Caco-2 (cell line): ENCODE measurements around the gene KCNAB1. TPM values are rescaled to one million over a fixed set of nuclear protein-coding genes. Genes with fewer than 3 reads are reported as not detected.

Source experiments
- BruUV-seq: library from RNA; stranded (reverse); fragments of 400-500 nt; replicated peaks from 2 replicates; lab custom pipeline; 2021; lab: Mats Ljungman, UMichigan
- CTCF ChIA-PET: fragments of 300-600 bp; sonication (Branson Sonifier 250); formaldehyde crosslinking; loops from one replicate; lab custom pipeline; 2022; ENCODE audit warnings: antibody characterized with exemption; lab: Charles Lee
- POLR2A ChIA-PET: fragments of 300-600 bp; sonication (Branson Sonifier 250); formaldehyde crosslinking; loops from one replicate; lab custom pipeline; 2022; ENCODE audit warnings: antibody characterized with exemption; lab: Charles Lee
- DNase-seq, 2 experiments: peaks; one replicate each; pipeline versions ENCODE4 v3.0.0 to v3.0.0-alpha.2; 2020 to 2022
- H3K27me3 ChIP-seq: replicated peaks from 2 replicates; pipeline ENCODE4 v1.6.0; 2011; ENCODE audit warnings: low read length; ENCODE audit not compliant: control insufficient read depth, insufficient read depth
- H3K36me3 ChIP-seq: 2 replicates; pipeline ENCODE4 v1.5.1; 2011; ENCODE audit warnings: low read length; ENCODE audit not compliant: control insufficient read depth, insufficient read depth
- H3K4me1 ChIP-seq: fragments of 250-450 bp; sonication (Bioruptor Pico); 2 replicates; pipeline ENCODE4 v1.5.1; 2020; ENCODE audit warnings: mild to moderate bottlenecking
- H3K4me3 ChIP-seq: 2 replicates; pipeline ENCODE4 v1.5.1; 2011; ENCODE audit warnings: low read depth, mild to moderate bottlenecking, control low read depth, low read length
- H3K9me3 ChIP-seq: fragments of 250-450 bp; sonication (Bioruptor Pico); 2 replicates; pipeline ENCODE4 v1.5.1; 2020; ENCODE audit warnings: mild to moderate bottlenecking, moderate library complexity
- H3K27ac Mint-ChIP-seq: one replicate; pipeline ENCODE4 v1.8.0; 2022; ENCODE audit warnings: mixed read lengths; ENCODE audit not compliant: unreplicated experiment
- H3K27me3 Mint-ChIP-seq: one replicate; pipeline ENCODE4 v1.8.0; 2022; ENCODE audit warnings: mixed read lengths; ENCODE audit not compliant: insufficient read depth, unreplicated experiment
- H3K36me3 Mint-ChIP-seq: one replicate; pipeline ENCODE4 v1.8.0; 2022; ENCODE audit warnings: mild to moderate bottlenecking, mixed read lengths; ENCODE audit not compliant: insufficient read depth, unreplicated experiment
- H3K4me1 Mint-ChIP-seq: one replicate; pipeline ENCODE4 v1.8.0; 2022; ENCODE audit warnings: low read depth, mixed read lengths; ENCODE audit not compliant: unreplicated experiment
- H3K4me3 Mint-ChIP-seq: one replicate; pipeline ENCODE4 v1.8.0; 2022; ENCODE audit warnings: mild to moderate bottlenecking, moderate library complexity, mixed read lengths; ENCODE audit not compliant: unreplicated experiment
- H3K9me3 Mint-ChIP-seq: one replicate; pipeline ENCODE4 v1.8.0; 2022; ENCODE audit warnings: mixed read lengths; ENCODE audit not compliant: unreplicated experiment
- intact Hi-C: fragments of 100-400 bp; cut with micrococcal nuclease; formaldehyde crosslinking; loops from one replicate; pipeline ENCODE4 v1.10.0; 2022; ENCODE audit not compliant: unreplicated experiment
- total RNA-seq: library from RNA; stranded (reverse); gene quantifications from 2 replicates; pipeline ENCODE4 v1.2.3, GENCODE V29; 2022
- TF ChIP-seq, protein P1 (sequence below), 2 experiments: fragments of 200-600 bp in 1 of 2; IDR thresholded peaks; 1 replicate in 1 of 2; 2 replicates in 1 of 2; pipeline versions ENCODE4 v1.5.1 to v1.8.0; 2011 to 2022; ENCODE audit warnings: antibody characterized with exemption in 1 of 2, control low read depth in 1 of 2, inconsistent platforms in 1 of 2, low read depth in 1 of 2, low read length in 1 of 2, mild to moderate bottlenecking in 1 of 2, moderate library complexity in 1 of 2; ENCODE audit not compliant: insufficient read depth in 1 of 2, severe bottlenecking in 1 of 2, unreplicated experiment in 1 of 2

KCNAB1 gene
- total RNA-seq, 1 experiment from 2014 or later: 0.14 TPM

DNA sequence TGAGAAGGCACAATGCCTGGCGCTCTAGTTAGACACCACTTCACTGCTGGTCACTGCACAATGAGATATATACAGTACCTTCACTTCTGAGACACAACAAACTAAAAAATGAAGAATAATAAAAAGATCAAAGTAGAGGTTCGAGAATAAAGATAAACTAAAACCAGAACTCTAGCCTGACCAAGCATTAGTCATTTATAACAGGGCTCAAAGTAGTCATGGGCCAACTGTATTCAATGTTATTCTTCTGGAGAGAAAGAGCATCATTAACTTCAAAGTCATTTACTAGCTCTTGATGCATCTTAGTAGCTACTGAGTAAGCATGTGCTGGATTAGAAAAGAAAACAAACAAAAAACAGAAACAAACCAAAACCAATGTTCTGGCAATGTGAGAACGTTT lies 289.3 kb downstream of the KCNAB1 start:
- Mint-ChIP-seq H3K9me3 (no peaks in the 10 kb centered on the region), H3K36me3 (no peaks in the 10 kb centered on the region), H3K4me3 (no peak overlapping the region), H3K27ac (no peak overlapping the region), H3K27me3 (peaks cover 5% of the 10 kb centered on the region), H3K4me1 (no peaks in the 10 kb centered on the region)
- H3K9me3 ChIP-seq: no peaks in the 10 kb centered on the region
- intact Hi-C loops: no loop called here
- BruUV-seq: no TSS peak
- TF ChIP-seq, protein P1, sequence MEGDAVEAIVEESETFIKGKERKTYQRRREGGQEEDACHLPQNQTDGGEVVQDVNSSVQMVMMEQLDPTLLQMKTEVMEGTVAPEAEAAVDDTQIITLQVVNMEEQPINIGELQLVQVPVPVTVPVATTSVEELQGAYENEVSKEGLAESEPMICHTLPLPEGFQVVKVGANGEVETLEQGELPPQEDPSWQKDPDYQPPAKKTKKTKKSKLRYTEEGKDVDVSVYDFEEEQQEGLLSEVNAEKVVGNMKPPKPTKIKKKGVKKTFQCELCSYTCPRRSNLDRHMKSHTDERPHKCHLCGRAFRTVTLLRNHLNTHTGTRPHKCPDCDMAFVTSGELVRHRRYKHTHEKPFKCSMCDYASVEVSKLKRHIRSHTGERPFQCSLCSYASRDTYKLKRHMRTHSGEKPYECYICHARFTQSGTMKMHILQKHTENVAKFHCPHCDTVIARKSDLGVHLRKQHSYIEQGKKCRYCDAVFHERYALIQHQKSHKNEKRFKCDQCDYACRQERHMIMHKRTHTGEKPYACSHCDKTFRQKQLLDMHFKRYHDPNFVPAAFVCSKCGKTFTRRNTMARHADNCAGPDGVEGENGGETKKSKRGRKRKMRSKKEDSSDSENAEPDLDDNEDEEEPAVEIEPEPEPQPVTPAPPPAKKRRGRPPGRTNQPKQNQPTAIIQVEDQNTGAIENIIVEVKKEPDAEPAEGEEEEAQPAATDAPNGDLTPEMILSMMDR (IDR thresholded peaks at IDR 0.05; ENCODE audit: insufficient read depth in 1 of 2, low read depth in 1 of 2, low read length in 1 of 2, severe bottlenecking in 1 of 2, unreplicated experiment in 1 of 2): no peak
- no peak overlapping the region for H3K4me3 ChIP-seq
- no peak for DNase-seq
- ChIA-PET POLR2A (no interaction called here), CTCF (no interaction called here)
- H3K27me3 ChIP-seq: no peaks in the 10 kb centered on the region
- no peaks in the 10 kb centered on the region for H3K36me3 ChIP-seq
- H3K4me1 ChIP-seq: no peaks in the 10 kb centered on the region

DNA sequence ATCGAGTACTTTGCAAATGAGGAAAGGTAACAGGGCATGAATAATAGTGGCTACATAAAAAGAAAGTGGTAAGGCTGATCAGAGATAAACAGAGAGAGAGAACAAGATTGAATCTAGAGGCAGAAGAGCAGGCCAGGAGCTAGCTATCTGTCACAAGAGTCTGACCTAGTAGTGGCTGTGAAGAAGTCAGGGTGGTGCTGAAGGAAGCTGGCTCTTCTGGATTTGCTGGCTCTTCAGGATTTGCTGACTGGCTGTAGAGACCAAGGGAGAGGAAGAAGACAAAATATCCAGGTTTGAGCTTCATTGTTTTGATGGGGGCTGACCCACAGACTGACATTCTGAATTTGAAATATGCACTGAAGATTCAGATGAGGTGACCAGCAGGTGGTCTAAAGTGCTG lies 292.2 kb downstream of the KCNAB1 start:
- BruUV-seq: no TSS peak
- Mint-ChIP-seq H3K9me3 (no peaks in the 10 kb centered on the region), H3K4me1 (no peaks in the 10 kb centered on the region), H3K36me3 (no peaks in the 10 kb centered on the region), H3K27me3 (peaks cover 16% of the 10 kb centered on the region), H3K4me3 (no peak overlapping the region), H3K27ac (no peak overlapping the region)
- TF ChIP-seq, protein P1 (IDR thresholded peaks at IDR 0.05; ENCODE audit: insufficient read depth in 1 of 2, low read depth in 1 of 2, low read length in 1 of 2, severe bottlenecking in 1 of 2, unreplicated experiment in 1 of 2): no peak
- Histone ChIP-seq H3K36me3 (no peaks in the 10 kb centered on the region), H3K4me1 (no peaks in the 10 kb centered on the region), H3K4me3 (no peak overlapping the region), H3K9me3 (no peaks in the 10 kb centered on the region), H3K27me3 (no peaks in the 10 kb centered on the region)
- POLR2A ChIA-PET: no interaction called here
- DNase-seq: no peak
- CTCF ChIA-PET: no interaction called here
- intact Hi-C loops: no loop called here

DNA sequence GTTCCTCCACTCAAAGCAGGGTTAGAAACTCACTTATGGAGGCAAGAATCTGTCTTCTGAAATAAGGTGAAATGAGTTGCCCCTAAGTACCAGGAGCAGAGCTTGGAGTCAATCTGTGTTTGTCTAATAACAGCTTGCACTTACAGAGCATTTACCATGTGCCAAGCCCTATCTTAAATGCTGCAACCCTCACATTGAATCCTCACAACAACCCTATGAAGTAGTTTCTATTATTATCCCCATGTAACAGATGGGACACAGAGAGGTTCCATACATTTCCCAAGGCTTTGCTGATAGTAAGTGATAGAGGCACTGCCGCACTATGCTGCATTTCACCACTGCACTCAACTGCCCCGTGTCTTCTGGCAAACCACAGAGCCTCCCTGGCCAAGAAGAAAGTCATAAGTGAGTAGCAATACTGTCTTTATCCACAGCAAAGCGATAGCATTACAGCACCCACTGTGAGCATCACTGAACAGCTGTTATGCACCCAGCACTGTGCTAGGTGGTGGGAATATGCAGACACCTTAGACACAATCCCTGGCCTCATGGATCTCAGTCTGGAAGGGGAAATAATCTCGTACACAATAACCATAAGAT lies 293.0 kb downstream of the KCNAB1 start:
- no peak for DNase-seq
- no peak overlapping the region for H3K27ac Mint-ChIP-seq
- no peaks in the 10 kb centered on the region for H3K4me1 Mint-ChIP-seq
- intact Hi-C loops: no loop called here
- H3K4me3 ChIP-seq: no peak overlapping the region
- ChIA-PET CTCF (no interaction called here), POLR2A (no interaction called here)
- H3K4me3 Mint-ChIP-seq: no peak overlapping the region
- no peaks in the 10 kb centered on the region for H3K9me3 Mint-ChIP-seq
- TF ChIP-seq, protein P1 (IDR thresholded peaks at IDR 0.05; ENCODE audit: insufficient read depth in 1 of 2, low read depth in 1 of 2, low read length in 1 of 2, severe bottlenecking in 1 of 2, unreplicated experiment in 1 of 2): no peak
- H3K36me3 ChIP-seq: no peaks in the 10 kb centered on the region
- H3K27me3 ChIP-seq: no peaks in the 10 kb centered on the region
- H3K27me3 Mint-ChIP-seq: peaks cover 16% of the 10 kb centered on the region
- no peaks in the 10 kb centered on the region for H3K36me3 Mint-ChIP-seq
- H3K4me1 ChIP-seq: no peaks in the 10 kb centered on the region
- BruUV-seq: no TSS peak
- no peaks in the 10 kb centered on the region for H3K9me3 ChIP-seq
